Subcutaneous abdominal adipose tissue (tissue), 5 donors: ENCODE results near the gene PKP2.

ENCODE experiments used
- H3K27ac ChIP-seq: one replicate; pipeline ENCODE4 v1.7.0; 2013; ENCODE audit warnings: low read depth, mild to moderate bottlenecking, inconsistent platforms, low read length, moderate library complexity
- H3K27me3 ChIP-seq, 5 donors: one replicate each; pipeline ENCODE4 v1.7.0; 2013; ENCODE audit warnings: low read length in 5 of 5, inconsistent platforms in 1 of 5; ENCODE audit not compliant: control insufficient read depth in 5 of 5, insufficient read depth in 4 of 5
- H3K36me3 ChIP-seq, 5 donors: one replicate each; pipeline ENCODE4 v1.7.0; 2013; ENCODE audit warnings: low read length in 5 of 5; ENCODE audit not compliant: control insufficient read depth in 5 of 5, insufficient read depth in 5 of 5
- H3K4me1 ChIP-seq, 5 donors: one replicate each; pipeline ENCODE4 v1.7.0; 2013; ENCODE audit warnings: low read length in 5 of 5, mild to moderate bottlenecking in 3 of 5, moderate library complexity in 1 of 5; ENCODE audit not compliant: control insufficient read depth in 5 of 5, insufficient read depth in 5 of 5
- H3K4me3 ChIP-seq, 5 donors: one replicate each; pipeline ENCODE4 v1.7.0; 2013; ENCODE audit warnings: low read length in 5 of 5, low read depth in 1 of 5
- H3K9ac ChIP-seq, 5 donors: one replicate each; pipeline ENCODE4 v1.7.0; 2013; ENCODE audit warnings: low read length in 5 of 5, mild to moderate bottlenecking in 4 of 5, moderate library complexity in 3 of 5
- H3K9me3 ChIP-seq, 5 donors: one replicate each; pipeline ENCODE4 v1.7.0; 2013; ENCODE audit warnings: low read length in 5 of 5; ENCODE audit not compliant: control insufficient read depth in 5 of 5
- donor health status: healthy.
- donor health status: healthy.
- donor health status: healthy.
- donor health status: healthy.
- donor health status: healthy.

PKP2 gene

DNA sequence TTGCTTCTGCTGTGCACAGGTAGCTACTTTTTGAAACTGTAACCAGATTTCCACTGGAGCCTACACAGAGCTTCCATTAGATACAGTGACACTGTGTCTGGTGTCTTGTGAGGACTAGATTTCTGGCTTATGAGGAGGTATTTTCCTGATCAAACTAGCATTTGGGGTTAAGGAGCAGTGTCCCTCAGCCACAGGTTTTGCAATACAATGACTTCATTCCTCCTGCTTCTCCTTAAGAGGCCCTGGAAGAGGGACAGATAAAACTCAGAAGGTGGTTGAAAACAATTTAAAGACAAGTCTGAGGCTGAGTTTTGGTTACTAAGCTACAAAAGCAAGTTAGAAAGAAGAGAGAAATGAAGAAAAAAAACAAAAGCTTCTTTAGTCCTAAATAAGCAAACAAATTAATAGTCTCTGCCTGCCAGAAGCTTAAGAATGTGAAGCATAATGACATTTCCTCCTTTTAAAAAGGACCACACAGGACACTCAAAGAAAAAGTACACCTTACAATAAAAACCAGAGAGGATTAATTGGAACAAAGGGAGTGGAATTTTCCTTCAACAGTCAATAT is 53.0 kb downstream of the PKP2 start:
- H3K27ac ChIP-seq: no peak overlapping the region
- H3K36me3 ChIP-seq: no peaks in the 10 kb centered on the region
- H3K4me3 ChIP-seq: no peak overlapping the region
- H3K9ac ChIP-seq: no peak overlapping the region
- H3K4me1 ChIP-seq: peaks cover 0 to 8% (median 0%) of the 10 kb centered on the region in 5 donors
- H3K27me3 ChIP-seq: no peaks in the 10 kb centered on the region
- no peaks in the 10 kb centered on the region for H3K9me3 ChIP-seq

- H3K4me3 ChIP-seq: no peak overlapping the region
- H3K27me3 ChIP-seq: no peaks in the 10 kb centered on the region
- H3K36me3 ChIP-seq: no peaks in the 10 kb centered on the region
- H3K4me1 ChIP-seq: peaks cover 0 to 8% (median 0%) of the 10 kb centered on the region in 5 donors
- H3K9ac ChIP-seq: no peak overlapping the region
- H3K9me3 ChIP-seq: peaks cover 0 to 3% (median 0%) of the 10 kb centered on the region in 5 donors
- H3K27ac ChIP-seq: no peak overlapping the region
Measured at GRCh38 chr12:32841061-32841460, 55.5 kb downstream of the PKP2 start.

- Histone ChIP-seq H3K4me1 (peaks cover 0 to 8% (median 0%) of the 10 kb centered on the region in 5 donors), H3K4me3 (no peak overlapping the region), H3K27me3 (no peaks in the 10 kb centered on the region), H3K36me3 (no peaks in the 10 kb centered on the region), H3K9me3 (peaks cover 0 to 3% (median 0%) of the 10 kb centered on the region in 5 donors), H3K9ac (no peak overlapping the region), H3K27ac (no peak overlapping the region)
Measured at GRCh38 chr12:32839828-32840227, 56.7 kb downstream of the PKP2 start.

DNA sequence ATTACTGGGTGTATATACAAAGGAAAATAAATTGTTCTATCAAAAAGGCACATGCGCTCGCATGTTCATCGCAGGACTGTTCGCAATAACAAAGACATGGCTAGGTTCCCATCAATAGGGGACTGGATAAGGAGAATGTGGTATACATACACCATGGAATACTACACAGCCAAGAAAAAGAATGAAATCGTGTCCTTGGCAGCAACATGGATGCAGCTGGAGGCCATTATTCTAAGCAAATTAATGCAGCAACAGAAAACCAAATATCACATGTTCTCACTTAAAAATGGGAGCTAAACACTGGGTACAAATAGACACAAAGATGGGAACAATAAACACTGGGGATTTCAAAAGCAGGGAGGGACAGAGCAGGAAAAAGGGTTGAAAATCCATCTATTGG is 58.6 kb downstream of the PKP2 start:
- H3K36me3 ChIP-seq: no peaks in the 10 kb centered on the region
- H3K9me3 ChIP-seq: peaks cover 0 to 3% (median 0%) of the 10 kb centered on the region in 5 donors
- no peak overlapping the region for H3K4me3 ChIP-seq
- H3K27me3 ChIP-seq: no peaks in the 10 kb centered on the region
- no peak overlapping the region for H3K9ac ChIP-seq
- H3K4me1 ChIP-seq: no peaks in the 10 kb centered on the region
- H3K27ac ChIP-seq: no peak overlapping the region

DNA sequence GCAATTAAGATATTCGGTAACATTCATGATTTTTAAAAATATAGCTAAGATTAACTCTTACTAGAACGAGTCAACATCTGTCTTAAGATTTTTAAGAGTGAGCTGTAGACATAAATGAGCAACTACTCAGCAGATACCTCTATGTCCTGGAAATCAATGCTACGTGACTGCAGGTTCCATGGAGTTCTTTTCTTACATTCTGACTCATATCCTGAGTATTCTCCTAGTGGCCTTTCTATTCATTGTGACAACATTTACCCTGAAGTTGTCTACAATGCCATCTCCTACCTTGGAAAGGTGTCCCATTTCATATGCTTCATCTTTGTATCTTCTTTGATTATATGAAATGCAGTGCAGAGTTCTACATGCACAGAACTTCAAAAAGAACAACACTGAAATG is 59.9 kb downstream of the PKP2 start:
- no peaks in the 10 kb centered on the region for H3K4me1 ChIP-seq
- no peak overlapping the region for H3K27ac ChIP-seq
- H3K36me3 ChIP-seq: no peaks in the 10 kb centered on the region
- no peak overlapping the region for H3K9ac ChIP-seq
- peaks cover 0 to 3% (median 0%) of the 10 kb centered on the region in 5 donors for H3K9me3 ChIP-seq
- H3K4me3 ChIP-seq: no peak overlapping the region
- H3K27me3 ChIP-seq: no peaks in the 10 kb centered on the region

- peaks cover 0 to 3% (median 0%) of the 10 kb centered on the region in 5 donors for H3K36me3 ChIP-seq
- H3K4me1 ChIP-seq: no peaks in the 10 kb centered on the region
- no peak overlapping the region for H3K4me3 ChIP-seq
- H3K9me3 ChIP-seq: peaks cover 0 to 3% (median 0%) of the 10 kb centered on the region in 5 donors
- no peaks in the 10 kb centered on the region for H3K27me3 ChIP-seq
- no peak overlapping the region for H3K27ac ChIP-seq
- no peak overlapping the region for H3K9ac ChIP-seq
Measured at GRCh38 chr12:32834122-32834521, 62.5 kb downstream of the PKP2 start.

DNA sequence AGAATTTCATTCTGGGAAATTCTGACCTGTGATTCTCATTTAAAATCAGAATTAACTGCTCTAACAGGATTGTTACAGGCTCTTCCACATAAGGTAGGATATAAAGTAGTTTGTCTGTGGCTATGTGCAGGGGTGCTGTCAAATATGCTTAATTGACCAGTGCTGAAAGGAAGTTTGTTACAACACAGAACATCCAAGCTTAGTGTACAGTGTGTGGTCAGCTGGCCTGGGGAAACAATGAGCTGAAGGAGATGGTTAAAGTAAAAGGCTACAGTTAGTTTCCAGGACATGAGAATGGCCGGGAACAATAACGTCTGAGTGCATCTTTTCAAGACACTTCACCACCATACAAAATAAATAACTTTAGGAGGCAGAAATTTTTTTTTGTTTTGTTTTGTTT is 68.0 kb downstream of the PKP2 start:
- peaks cover 0 to 3% (median 0%) of the 10 kb centered on the region in 5 donors for H3K36me3 ChIP-seq
- peaks cover 0 to 8% (median 0%) of the 10 kb centered on the region in 5 donors for H3K4me1 ChIP-seq
- H3K9me3 ChIP-seq: no peaks in the 10 kb centered on the region
- H3K9ac ChIP-seq: no peak overlapping the region
- no peak overlapping the region for H3K4me3 ChIP-seq
- no peak overlapping the region for H3K27ac ChIP-seq
- H3K27me3 ChIP-seq: no peaks in the 10 kb centered on the region

- H3K36me3 ChIP-seq: peaks cover 0 to 3% (median 0%) of the 10 kb centered on the region in 5 donors
- H3K27me3 ChIP-seq: no peaks in the 10 kb centered on the region
- no peak overlapping the region for H3K4me3 ChIP-seq
- no peak overlapping the region for H3K9ac ChIP-seq
- H3K9me3 ChIP-seq: no peaks in the 10 kb centered on the region
- H3K27ac ChIP-seq: no peak overlapping the region
- peaks cover 0 to 8% (median 0%) of the 10 kb centered on the region in 5 donors for H3K4me1 ChIP-seq
Measured at GRCh38 chr12:32828120-32828519, 68.5 kb downstream of the PKP2 start.

GRCh38 chr12:32826807-32827412 is 69.7 kb downstream of the PKP2 start:
- no peak overlapping the region for H3K4me3 ChIP-seq

GRCh38 chr12:32824596-32824995 is 72.0 kb downstream of the PKP2 start:
- H3K36me3 ChIP-seq: no peaks in the 10 kb centered on the region
- peaks cover 0 to 10% (median 0%) of the 10 kb centered on the region in 5 donors for H3K4me1 ChIP-seq
- H3K27me3 ChIP-seq: no peaks in the 10 kb centered on the region
- no peak overlapping the region for H3K9ac ChIP-seq
- H3K27ac ChIP-seq: no peak overlapping the region
- H3K9me3 ChIP-seq: no peaks in the 10 kb centered on the region
- H3K4me3 ChIP-seq: no peak overlapping the region

More at GRCh38 chr12:32826807-32827412, 69.7 kb downstream of the PKP2 start:
- peaks cover 0 to 3% (median 0%) of the 10 kb centered on the region in 5 donors for H3K36me3 ChIP-seq
- no peaks in the 10 kb centered on the region for H3K27me3 ChIP-seq
- H3K9me3 ChIP-seq: no peaks in the 10 kb centered on the region
- H3K9ac ChIP-seq: no peak overlapping the region
- no peak overlapping the region for H3K27ac ChIP-seq
- H3K4me1 ChIP-seq: peaks cover 0 to 8% (median 0%) of the 10 kb centered on the region in 5 donors
